Keratinocyte (primary cell): ENCODE results near the gene GALNT7. TPM values are rescaled to one million over a fixed set of nuclear protein-coding genes. Genes with fewer than 3 reads are reported as not detected.

Source experiments
- DNase-seq: peaks from one replicate; pipeline ENCODE4 v3.0.0-alpha.2; 2011; ENCODE audit warnings: low read depth, missing footprints, low spot score
- FAIRE-seq: peaks from 2 replicates; lab custom pipeline; 2011; peaks lifted over from hg19 to GRCh38; lab: Jason Lieb, UNC
- H2AFZ ChIP-seq: 2 replicates; pipeline ENCODE4 v1.6.0; 2012; ENCODE audit warnings: low read length, control low read depth, inconsistent platforms; ENCODE audit not compliant: control insufficient read depth
- H3K27ac ChIP-seq: 2 replicates; pipeline ENCODE4 v1.5.1; 2011; ENCODE audit warnings: low read length; ENCODE audit not compliant: control insufficient read depth, insufficient read depth
- H3K27me3 ChIP-seq: 3 replicates; pipeline ENCODE4 v1.6.0; 2011; ENCODE audit warnings: low read length; ENCODE audit not compliant: control insufficient read depth, insufficient read depth; ENCODE audit errors: extremely low read depth
- H3K36me3 ChIP-seq, 2 experiments: 2 replicates in 1 of 2; 3 replicates in 1 of 2; pipeline ENCODE4 v1.5.1; 2011; ENCODE audit warnings: low read length in 2 of 2, mild to moderate bottlenecking in 1 of 2; ENCODE audit not compliant: control insufficient read depth in 2 of 2, insufficient read depth in 2 of 2; ENCODE audit errors: extremely low read depth in 1 of 2
- H3K4me1 ChIP-seq: 3 replicates; pipeline ENCODE4 v1.5.1; 2011; ENCODE audit warnings: low read length; ENCODE audit not compliant: control insufficient read depth, insufficient read depth; ENCODE audit errors: extremely low read depth
- H3K4me2 ChIP-seq: 3 replicates; pipeline ENCODE4 v1.6.0; 2011; ENCODE audit warnings: low read depth, low read length; ENCODE audit not compliant: control insufficient read depth, insufficient read depth; ENCODE audit errors: extremely low read depth
- H3K4me3 ChIP-seq, 3 experiments: fragments of 200-600 bp in 1 of 3; sonication (generic) in 1 of 3; 2 replicates in 2 of 3; 3 replicates in 1 of 3; pipeline ENCODE4 v1.5.1; 2011 to 2016; ENCODE audit warnings: low read length in 3 of 3, mild to moderate bottlenecking in 3 of 3, control low read depth in 2 of 3, inconsistent platforms in 1 of 3, low read depth in 1 of 3, mixed read lengths in 1 of 3, mixed run types in 1 of 3, moderate library complexity in 1 of 3; ENCODE audit not compliant: control insufficient read depth in 2 of 3, insufficient read depth in 2 of 3; ENCODE audit errors: extremely low read depth in 1 of 3
- H3K79me2 ChIP-seq: 2 replicates; pipeline ENCODE4 v1.6.0; 2012; ENCODE audit warnings: low read length; ENCODE audit not compliant: control insufficient read depth, insufficient read depth
- H3K9ac ChIP-seq: 3 replicates; pipeline ENCODE4 v1.6.0; 2011; ENCODE audit warnings: low read length; ENCODE audit not compliant: control insufficient read depth, insufficient read depth; ENCODE audit errors: extremely low read depth
- H3K9me1 ChIP-seq: 3 replicates; pipeline ENCODE4 v1.6.0; 2011; ENCODE audit warnings: low read length; ENCODE audit not compliant: control insufficient read depth, insufficient read depth; ENCODE audit errors: extremely low read depth
- H3K9me3 ChIP-seq: 2 replicates; pipeline ENCODE4 v1.5.1; 2012; ENCODE audit warnings: low read depth, low read length; ENCODE audit not compliant: control insufficient read depth
- H4K20me1 ChIP-seq: 3 replicates; pipeline ENCODE4 v1.6.0; 2011; ENCODE audit warnings: low read length; ENCODE audit not compliant: control insufficient read depth, insufficient read depth; ENCODE audit errors: extremely low read depth
- CTCF ChIP-seq, 3 experiments: IDR thresholded peaks in 1 of 3; conservative IDR thresholded peaks in 1 of 3; optimal IDR thresholded peaks in 1 of 3; 2 replicates in 2 of 3; 3 replicates in 1 of 3; pipeline versions ENCODE3 to v1.5.1; 2011; ENCODE audit warnings: low read length in 3 of 3, mild to moderate bottlenecking in 3 of 3, moderate library complexity in 2 of 3, control low read depth in 1 of 3, inconsistent platforms in 1 of 3; ENCODE audit not compliant: insufficient read depth in 2 of 3; ENCODE audit errors: extremely low read depth in 1 of 3
- EZH2 ChIP-seq: IDR thresholded peaks from one replicate; pipeline ENCODE4 v1.6.1; 2012; ENCODE audit warnings: inconsistent platforms, mild to moderate bottlenecking, low read length, moderate library complexity
- dilution Hi-C: fragments of 300-500 bp; cut with MboI; formaldehyde crosslinking; loops from one replicate; pipeline ENCODE4 v1.7.0; 2020; ENCODE audit warnings: low sequenced_read_pairs; ENCODE audit not compliant: extremely low pct_ligation_motif_present
- polyA plus RNA-seq, 5 experiments: library from polyadenylated mRNA; depleted of rRNA in 3 of 5; stranded (reverse) in 3 of 5; stranded (forward) in 1 of 5; unstranded in 1 of 5; fragments of >200 nt; gene quantifications; 1 replicate in 1 of 5; 2 replicates in 3 of 5; 3 replicates in 1 of 5; pipeline versions ENCODE4 v1.2.1 to v1.2.3, GENCODE V29; 2011 to 2012; ENCODE audit warnings: missing spikeins in 2 of 5, low read depth in 1 of 5, low replicate concordance in 1 of 5

Gene GALNT7
- polyA plus RNA-seq, 1 donor (not counting 4 experiments of a cell fraction or from before 2014, with no cell fraction given) = 28.8 TPM

- DNase-seq = no peak
- dilution Hi-C loops = no loop called here
- Histone ChIP-seq H3K9me1 (no peaks in the 10 kb centered on the region), H2AFZ (no peak overlapping the region), H3K27ac (no peak overlapping the region), H3K4me3 (no peak overlapping the region), H4K20me1 (no peaks in the 10 kb centered on the region), H3K36me3 (no peaks in the 10 kb centered on the region), H3K4me2 (no peak overlapping the region), H3K4me1 (peaks cover 4% of the 10 kb centered on the region), H3K27me3 (no peaks in the 10 kb centered on the region), H3K79me2 (no peaks in the 10 kb centered on the region), H3K9ac (no peak overlapping the region), H3K9me3 (no peaks in the 10 kb centered on the region)
- no peak for FAIRE-seq
- TF ChIP-seq CTCF (optimal IDR thresholded peaks at IDR 0.05 in 1 of 3, IDR thresholded peaks at IDR 0.05 in 1 of 3, conservative IDR thresholded peaks at IDR 0.05 in 1 of 3; ENCODE audit: extremely low read depth in 1 of 3, insufficient read depth in 2 of 3, low read length in 3 of 3) (no peak), EZH2 (no peak)
Observed at GRCh38 chr4:173145131-173145530, 23.5 kb upstream of the GALNT7 start.

- Histone ChIP-seq H3K9me3 (no peaks in the 10 kb centered on the region), H3K79me2 (no peaks in the 10 kb centered on the region), H3K4me1 (peaks cover 4% of the 10 kb centered on the region), H2AFZ (no peak overlapping the region), H3K9me1 (no peaks in the 10 kb centered on the region), H3K27ac (no peak overlapping the region), H4K20me1 (no peaks in the 10 kb centered on the region), H3K4me3 (no peak overlapping the region), H3K4me2 (no peak overlapping the region), H3K27me3 (no peaks in the 10 kb centered on the region), H3K9ac (no peak overlapping the region), H3K36me3 (no peaks in the 10 kb centered on the region)
- DNase-seq (no peak), FAIRE-seq (no peak)
- TF ChIP-seq EZH2 (no peak), CTCF (optimal IDR thresholded peaks at IDR 0.05 in 1 of 3, IDR thresholded peaks at IDR 0.05 in 1 of 3, conservative IDR thresholded peaks at IDR 0.05 in 1 of 3; ENCODE audit: extremely low read depth in 1 of 3, insufficient read depth in 2 of 3, low read length in 3 of 3) (no peak)
- dilution Hi-C loops = no loop called here
Observed at GRCh38 chr4:173146456-173146855, 22.2 kb upstream of the GALNT7 start.
